Measurements from ENCODE around the gene PLEKHM1.
A peak's percentile ranks its signal among the peaks of the same experiment; 100 is the strongest.

The PLEKHM1 gene

DNA sequence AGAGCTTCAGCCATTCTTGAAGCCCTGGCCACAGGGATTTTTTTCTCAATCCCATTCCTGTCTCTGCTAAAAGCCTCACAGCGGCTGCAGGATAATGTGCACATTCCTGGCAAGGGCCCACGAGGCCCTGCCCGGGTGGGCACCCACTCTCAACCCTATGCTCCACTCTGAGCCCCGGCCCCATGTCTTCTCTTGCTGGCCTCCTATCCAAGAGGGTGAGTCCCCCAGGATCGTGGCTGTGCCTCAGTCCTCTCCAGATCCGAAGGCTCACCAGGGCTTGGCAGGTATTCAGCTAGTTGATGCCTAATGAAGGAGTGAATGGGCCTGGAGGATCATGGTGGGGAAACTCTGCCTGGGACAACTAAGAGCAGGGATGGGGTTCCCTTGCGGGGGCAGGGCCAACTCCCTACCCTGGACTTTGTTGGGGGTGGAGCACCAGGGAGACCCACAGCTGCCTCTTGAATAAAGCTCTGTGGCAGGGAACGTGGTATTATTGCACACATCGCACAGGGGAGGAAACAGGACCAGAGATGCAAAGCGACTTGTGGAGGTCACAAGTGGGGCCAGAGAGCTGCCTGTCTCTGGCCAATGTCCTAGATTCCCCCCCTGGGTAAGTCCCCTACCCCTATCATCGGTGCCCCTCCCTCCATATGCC is 63.2 kb downstream of the PLEKHM1 start:
- no peak for DNase-seq (ENCODE audit: low spot score)

DNA sequence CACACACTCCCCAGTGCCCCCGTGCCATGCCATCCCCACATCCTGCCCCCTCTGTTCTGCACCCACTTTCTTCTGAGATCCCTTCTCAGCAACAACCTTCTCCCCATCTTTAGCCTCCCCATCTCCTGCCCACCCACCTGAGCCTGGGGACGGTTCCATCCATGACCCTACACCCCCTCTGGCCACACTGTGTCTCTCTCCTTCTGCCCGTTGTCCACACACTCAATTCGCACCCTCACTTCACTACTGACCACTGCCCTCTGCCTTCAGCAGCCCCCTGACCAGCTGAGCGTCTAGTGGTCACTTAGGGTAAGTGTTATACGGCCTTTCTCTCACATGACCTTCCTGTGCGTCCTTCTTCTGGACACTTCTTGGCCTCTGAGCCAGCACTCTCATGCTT is 64.0 kb downstream of the PLEKHM1 start:
- no peak for DNase-seq (ENCODE audit: low spot score)

DNA sequence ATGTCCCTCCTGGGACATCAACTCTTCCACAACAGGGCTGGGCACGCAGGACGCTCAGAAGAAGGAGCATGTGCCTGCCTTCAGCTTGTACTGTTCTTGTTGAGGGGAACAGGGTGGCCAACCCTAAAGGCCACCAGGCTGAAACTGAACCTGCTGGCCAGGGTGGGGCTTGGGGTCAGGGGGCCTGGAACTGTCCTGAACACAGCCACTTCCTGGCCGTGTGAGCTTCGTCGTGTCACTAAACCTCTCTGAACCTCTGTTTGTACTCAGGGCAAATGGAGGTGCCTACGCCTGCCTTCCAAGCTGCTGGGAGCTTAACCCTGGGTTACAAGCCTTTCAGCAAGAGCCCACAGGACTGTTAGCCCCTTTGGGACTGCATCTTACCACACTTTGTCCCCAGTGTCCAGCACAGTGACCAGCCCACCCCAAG is 64.5 kb downstream of the PLEKHM1 start:
- no peak for DNase-seq (ENCODE audit: low spot score)

DNA sequence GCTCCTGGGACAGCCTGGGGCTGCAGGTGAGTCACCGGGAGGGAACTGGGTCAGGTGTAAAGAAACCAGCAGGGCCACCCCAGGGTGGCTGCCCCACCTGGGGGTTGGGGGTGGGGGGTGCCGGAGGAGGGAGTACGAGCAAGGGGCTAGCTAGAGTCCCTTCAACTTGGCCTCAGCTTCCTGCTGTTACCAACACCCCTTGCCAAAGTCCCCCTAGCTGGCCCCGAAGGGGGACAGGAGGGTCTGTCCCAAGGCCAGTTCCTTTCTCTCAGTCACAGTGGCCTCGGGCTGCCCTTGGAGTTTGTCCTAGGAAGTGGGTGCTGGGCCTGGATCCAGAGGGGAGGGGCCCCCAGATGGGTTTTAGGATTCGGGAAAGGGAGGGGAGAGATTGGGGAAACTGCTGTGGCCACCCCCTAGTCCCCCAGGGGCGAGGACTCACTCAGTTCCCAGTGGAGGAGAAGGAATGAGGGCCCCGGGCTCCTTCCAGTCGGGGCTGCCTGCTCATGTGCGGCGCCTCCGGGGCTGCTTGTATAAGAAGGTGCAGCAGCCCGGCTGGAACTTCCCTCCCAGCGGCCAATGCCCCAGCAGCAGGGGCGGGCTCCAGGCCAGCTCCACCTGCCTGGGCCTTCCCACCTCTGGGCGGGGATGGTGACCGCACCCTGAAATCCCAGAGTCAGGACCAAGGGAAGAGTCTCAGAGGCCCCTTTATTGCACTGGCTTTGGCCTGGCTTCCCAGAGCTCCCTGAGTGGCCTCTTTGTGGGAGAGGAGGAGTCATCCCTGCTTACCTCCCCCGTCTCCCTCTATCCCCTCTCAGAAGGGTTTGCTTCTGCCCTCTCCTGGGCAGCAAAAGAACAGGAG is 65.2 kb downstream of the PLEKHM1 start:
- no peak for DNase-seq (ENCODE audit: low spot score)

DNA sequence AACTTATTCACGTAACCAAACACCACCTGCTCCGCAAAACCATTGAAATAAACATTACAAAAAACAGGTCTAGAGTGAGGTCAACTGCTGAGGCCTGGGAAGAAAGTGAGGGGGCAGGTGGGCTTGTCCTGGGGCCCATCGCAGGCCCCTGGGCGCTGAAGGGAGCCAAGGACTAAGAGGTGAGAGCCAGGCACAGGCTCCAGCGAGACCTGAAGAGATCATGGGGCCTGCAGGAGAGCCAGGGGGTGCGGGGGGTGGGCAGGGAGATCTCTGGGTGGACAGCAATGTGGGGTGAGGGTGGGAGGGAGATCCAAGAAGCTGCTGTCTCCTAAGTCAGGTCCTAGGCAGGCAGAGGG is 65.8 kb downstream of the PLEKHM1 start:
- no peak for DNase-seq (ENCODE audit: low spot score)

DNA sequence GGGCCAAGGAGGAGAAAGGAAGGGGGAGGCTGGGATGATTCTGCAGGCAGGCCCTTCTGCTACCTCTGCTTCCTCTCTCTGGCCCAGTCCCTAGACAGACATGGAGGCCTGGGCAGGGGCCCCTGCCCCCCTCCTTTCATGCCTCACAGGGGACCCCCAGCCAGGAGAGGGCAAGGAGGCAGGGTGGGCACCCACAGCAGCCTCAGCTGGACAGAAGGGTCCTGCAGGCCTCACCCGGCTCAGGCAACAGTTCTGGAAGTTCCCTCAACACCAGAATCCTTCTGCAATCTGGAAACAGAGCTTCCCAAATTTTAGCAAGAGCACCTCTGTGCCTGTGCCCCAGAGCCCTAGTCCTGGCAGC is 66.6 kb downstream of the PLEKHM1 start:
- no peak for DNase-seq (ENCODE audit: low spot score)

DNA sequence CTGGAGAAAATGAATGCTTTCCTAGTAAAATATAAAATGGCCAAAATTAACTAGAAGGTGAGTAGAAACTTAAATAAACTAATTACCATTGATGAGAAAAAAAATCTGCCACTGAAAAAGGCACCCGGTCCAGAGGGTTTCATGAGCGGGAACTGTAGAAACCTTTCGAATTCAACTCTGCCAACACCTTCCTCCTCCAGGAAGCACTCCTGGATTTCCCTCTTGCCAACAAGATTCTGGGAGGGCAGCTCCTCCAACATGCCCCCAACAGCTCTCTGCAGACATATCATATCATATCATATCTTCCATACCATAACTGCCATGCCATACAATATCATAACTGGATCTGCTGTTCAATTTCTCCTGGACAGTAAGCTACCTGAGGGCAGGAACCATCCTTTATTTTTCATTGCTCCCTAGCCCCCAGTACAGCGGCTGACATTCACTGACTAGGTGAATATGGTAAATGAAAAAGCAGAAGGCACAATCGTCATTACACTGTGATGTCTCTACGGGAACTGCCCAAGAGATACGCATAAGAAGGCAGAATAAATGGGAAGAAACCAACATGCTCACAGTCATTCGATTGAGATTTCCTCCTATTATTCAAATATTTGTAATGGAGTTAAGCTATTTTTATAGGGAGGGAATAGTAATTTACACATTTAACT is 67.1 kb downstream of the PLEKHM1 start:
- DNase-seq (ENCODE audit: low spot score): no peak

DNA sequence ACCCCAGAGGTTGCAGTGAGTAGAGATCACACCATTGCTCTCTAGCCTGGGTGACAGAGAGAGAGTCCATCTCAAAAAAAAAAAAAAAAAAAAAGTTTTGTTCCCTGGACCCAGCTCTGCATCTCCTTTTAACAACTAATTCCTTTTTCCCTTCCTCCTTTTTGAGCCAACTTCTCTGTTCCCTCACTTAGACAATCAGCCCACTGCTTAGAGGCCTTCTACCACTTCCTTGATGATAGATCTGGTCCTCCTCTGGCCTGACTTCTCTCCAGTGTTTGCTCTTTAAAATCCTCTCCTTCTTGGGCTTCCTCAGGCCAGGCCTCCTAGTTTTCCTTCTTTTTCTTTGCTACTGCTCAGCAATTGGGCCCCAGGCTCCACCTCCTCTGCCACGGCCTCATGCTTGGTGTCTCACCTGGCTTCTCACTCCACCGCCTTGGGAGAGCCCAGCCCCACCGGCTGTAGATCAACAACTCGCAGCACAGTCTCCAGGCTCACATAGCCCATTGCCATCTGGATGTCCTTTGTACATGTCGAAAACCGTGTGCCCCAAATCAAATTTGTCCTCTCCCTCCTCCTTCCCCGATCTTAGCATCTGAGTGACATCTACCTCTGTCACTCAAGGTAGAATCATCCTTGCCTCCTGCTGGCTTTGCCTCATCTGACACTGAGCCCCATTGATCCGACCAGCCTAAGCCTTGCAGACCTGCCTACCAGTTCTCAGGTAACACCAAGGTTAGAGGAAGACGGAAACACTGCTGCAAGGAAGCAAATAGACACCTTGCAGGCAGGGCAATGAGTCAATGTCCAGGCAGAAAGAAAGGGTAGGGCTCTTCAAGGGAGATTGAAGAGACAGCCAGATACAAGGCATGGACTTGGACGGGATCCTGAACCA is 75.3 kb downstream of the PLEKHM1 start:
- peak; percentile 42 for DNase-seq (ENCODE audit: low spot score)

DNA sequence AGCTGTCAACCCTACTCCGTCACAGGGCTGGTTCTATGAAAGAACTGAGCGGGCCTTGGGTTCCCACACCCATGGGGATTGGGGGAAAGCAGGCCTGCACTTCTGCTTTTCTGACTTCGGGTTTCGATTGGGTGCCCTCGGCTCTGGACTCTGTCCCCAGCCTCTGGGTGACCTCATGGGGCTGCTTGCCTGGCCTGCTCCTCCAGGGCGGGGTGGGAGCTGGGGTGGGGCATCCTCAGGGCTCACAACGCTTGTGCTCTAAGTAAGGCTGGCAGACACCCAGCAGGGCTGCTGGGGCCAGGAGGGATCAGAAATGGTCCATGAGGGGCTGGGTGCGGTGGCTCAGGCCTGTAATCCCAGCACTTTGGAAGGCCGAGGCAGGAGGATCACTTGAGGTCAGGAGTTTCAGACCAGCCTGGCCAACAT is 77.0 kb downstream of the PLEKHM1 start:
- peak; percentile 49 for DNase-seq (ENCODE audit: low spot score)

DNA sequence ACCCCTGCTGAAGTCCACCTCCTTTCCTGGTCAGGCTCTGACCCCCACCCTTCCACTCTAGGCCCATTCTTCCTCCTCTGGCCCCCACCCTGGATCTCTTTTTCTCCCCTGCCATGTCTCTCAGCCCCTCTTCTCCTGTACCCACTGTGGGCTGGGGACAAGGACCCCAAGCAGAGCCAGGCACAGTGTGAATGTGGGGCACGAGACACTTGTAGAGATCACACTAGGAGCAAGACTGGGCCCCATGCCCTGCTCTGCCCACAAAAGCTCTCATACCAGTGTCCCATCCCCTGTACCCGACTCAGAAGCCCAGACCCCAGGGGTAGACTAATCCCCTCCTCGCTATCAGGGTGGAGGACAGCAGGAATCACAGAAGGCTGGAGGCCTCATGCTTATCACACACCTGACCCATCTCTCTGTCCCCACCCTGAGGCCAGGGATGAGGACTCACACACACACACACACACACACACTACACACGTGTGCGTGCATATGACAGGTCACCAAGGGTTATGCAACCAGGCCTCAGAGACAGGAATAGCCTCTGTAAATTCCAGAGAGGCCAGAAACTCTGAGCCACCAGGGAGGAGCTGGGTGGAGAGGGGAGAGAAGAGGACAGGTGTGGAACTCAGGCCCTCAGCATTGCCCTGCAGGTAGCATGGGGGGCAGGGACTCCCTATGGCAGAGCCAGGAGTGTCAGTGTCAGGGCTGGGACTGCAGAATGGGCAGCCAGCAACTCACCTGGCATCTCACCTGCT is 79.0 kb downstream of the PLEKHM1 start:
- DNase-seq (ENCODE audit: low spot score): no peak

DNA sequence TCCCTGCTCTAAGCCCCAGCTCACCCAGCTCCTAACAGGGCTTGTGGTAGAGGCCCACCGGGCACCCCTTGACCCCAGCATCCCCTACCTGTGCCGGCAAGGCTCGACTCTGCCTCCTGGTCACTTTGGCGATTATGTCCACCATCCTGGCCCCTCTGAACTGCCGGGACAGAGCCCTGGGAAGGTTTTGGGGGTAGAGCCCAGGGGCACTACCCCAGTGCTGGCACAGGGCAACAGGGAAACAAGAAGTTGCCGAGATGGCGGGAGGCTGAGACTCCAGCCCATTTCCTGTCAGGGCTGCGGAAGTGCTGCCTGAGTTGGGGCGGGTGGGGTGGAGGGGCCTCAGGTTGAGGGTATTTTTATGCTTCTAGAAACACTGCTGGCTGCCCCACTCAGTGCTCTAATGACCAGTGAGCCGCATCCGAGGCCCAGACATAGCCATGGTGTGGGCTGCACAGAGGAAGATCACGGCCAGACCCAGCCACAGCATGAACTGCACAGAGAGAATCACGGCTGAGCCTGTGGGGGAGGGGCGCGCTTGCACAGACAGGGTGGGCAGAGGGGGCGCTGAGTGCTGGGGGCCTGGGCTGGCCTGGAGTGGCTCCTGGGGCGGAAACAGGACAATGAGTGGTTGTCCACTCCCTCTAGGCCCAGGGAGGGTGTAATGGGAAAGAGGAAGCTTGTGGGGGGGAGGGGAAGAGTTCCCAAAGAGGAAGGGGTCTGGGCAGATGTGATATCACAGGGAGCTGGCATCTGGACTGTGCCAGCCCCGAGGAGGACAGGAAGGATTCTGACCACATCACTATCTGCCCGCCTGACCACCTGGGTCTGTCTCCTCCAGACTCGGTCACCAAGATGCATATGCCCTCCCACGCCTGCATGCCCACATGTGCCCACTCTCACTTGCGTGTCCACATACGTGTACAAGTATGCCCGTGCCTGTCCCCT is 80.1 kb downstream of the PLEKHM1 start:
- DNase-seq (ENCODE audit: low spot score): peak; percentile 41

DNA sequence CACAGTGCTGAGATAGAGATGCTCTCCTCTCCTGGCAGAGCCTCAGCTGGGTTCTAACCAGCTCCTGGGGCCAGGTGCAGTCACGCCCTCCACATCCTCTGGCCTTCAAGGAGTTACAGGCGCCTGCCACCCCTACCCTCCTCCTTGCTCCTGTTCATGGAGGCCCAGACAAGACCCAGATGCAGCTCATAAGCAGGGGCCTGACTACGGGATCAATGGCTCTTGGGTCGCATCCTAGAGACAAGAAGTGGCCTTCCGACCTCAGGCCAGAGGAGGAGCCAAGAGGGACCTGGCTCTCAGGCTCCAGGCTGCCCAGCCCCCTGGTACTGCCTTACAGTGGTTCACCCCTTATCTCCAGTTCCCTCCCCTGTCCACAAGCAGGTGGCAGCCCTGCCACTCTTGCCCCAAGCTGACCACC is 80.9 kb downstream of the PLEKHM1 start:
- no peak for DNase-seq (ENCODE audit: low spot score)

DNA sequence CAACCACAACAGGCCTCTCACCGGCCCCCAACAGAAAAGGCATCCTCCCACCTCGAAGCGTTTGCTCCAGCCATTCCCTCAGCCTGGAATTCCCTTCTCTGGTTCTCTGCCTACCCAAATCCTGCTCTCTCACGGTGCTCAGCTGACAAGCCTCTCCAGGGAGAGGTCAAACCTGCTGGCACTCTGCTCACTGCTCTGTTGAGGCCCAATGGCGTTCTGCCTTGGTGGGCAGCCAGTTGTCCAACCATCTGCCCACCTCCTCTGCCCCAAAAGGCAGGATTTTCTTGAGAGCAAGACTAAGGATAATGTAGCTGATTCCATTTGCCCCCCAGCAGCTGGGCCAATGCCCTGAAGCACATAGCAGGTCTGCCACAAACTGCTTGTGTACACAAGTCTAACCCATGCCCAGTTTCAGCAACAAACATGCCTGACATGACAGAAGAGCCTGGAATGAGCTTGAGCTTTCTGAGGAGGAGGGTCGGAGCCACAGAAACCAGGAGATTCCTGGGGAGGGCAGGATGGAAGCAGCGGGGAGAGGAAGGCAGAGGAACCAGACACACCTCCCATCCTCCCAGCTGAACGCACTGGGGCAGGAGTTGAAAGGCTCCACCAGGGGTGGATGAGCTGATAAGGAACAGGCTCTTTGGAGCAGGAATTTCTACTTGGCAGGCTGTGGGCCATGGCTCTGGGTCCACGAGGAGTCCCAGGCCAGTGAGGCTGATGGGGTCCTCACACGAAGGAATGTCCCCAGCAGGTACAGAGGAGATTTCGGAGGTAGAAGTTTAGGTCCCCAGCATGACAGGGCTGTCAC is 81.7 kb downstream of the PLEKHM1 start:
- DNase-seq (ENCODE audit: low spot score): no peak

DNA sequence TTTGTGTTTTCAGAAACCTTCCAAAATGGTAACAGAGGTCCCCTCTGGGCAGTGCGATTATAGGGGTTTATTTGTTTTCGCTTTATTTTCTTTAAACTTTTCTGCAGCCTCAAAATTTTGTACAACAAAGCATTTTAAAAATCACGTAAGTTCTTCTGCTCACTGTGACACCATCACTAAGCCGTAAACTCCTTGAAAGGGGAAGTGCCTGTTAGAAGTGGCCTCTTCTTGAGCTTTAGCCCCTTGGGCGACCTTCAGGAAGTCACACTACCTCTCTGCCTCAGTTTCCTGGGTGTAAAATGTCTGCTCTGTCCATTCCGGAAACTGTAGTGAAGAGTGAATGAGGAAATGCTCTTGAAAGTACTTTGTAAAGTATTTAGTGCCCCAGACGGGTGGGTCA is 84.4 kb downstream of the PLEKHM1 start:
- no peak for DNase-seq (ENCODE audit: low spot score)

DNA sequence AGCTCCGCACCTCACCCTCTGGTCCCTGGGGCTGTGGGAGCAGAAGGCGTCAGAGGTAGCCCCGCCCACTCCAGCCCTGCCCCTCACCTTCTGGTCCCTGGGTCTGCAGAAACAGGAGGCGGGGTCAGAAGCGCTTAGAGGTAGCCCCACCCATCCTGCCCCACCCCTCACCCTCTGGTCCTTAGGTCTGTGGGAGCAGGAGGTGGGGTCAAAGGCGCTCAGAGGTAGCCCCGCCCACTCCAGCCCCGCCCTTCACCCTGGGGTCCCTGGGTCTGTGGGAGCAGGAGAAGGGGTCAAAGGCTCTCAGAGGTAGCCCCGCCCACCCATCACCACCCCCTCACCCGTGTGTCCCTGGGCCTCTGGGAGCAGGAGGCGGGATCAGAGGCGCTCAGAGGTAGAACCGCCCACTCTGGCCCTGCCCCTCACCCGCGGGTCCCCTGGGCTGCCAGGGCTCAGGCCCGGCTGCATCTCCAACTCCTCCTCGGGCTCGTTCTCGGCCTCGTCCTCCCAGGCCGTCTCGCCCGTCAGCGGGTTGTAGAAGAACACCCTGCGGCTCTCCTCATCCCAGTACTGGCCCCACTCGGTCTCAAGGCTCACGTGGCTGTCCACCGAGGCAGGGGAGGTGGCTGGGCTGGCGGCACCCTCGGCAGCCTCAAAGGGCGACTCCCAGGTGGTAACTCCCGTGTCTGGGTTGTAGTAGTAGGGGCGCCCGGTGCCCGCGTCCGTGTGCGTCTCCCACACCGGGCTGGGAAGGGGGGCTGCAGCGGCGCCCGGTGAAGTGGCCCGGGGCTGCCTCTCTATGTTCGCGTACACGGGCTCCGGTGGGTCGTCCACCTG is 85.1 kb downstream of the PLEKHM1 start:
- no peak for DNase-seq (ENCODE audit: low spot score)

DNA sequence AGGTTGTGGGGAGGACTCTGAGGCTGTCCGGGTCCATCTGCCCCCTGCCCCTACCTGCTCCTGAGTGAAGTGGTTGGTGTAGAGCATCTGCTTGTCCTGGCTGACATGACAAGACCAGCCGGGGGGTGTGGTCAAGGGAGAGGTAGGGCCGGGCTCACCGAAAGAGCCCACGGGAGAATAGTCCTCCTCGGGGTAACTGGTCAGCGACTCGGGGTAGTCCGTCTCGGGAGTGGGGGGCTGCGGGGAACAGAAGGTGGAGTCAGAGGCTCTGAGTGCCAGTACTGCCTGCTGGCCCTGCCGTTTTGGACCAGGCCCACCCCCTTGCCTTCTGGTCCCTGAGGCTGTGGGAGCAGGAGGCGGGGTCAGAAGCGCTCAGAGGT is 85.7 kb downstream of the PLEKHM1 start:
- no peak for DNase-seq (ENCODE audit: low spot score)

DNA sequence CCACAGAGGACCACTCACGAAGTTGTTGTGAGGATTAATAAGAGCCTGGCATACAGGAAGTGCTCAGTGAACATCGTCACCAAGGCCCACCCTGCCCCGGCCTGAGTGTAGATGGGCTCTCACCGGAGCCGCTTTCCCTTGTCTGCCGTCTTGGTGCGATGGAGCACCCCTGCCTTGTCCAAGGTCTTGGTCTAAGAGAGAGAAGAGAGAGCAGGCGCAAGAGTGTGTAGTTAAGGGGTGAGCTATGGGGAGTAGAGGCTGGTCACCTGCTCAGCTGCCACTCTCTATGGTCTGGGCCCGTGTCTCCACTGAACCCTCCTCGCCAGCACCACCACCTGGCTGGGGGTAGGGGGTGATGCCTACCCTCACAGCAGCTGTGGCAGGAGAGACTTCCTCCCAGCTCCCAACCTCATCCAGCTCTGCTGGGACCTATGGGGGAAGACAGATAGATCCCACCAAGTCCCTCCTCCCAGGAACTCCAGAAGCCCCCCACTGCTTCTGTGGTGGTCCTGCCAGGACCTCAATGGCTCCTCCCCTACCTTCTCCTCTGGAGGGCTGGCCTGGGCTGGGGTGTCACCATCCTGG is 86.5 kb downstream of the PLEKHM1 start:
- no peak for DNase-seq (ENCODE audit: low spot score)

DNA sequence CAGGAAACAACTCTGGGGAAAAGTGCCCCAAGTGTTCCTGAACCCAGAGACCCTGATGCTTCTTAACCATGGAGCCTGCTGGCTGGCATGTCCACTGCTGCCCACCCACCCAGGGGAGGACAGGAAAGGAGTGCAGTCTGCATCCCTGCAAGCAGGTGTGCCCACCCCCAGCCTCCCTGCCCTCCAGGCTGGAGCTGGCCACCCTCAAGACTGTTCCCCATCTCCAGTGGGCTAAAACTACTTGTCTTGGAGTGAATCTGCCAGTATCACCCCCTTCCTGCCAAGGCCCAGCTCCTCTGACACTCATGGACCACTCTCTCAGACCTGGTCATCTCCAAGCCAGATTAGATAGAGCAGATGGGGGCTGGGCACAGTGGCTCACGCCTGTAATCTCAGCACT is 87.6 kb downstream of the PLEKHM1 start:
- no peak for DNase-seq (ENCODE audit: low spot score)
